D341Med (cell line): ENCODE measurements around the gene GALNT17.
"Not testable (repeated sequence)": the region's sequence is repeated elsewhere in the genome, so short reads cannot be mapped to it uniquely, and the experiment has no call there.

Source experiments
- DNase-seq: peaks from one replicate; pipeline ENCODE4 v3.0.0; 2012; ENCODE audit warnings: low spot score

Gene GALNT17

GRCh38 chr7:71566376-71566775, 434.4 kb downstream of the GALNT17 start:
- DNase-seq, result no peak

GRCh38 chr7:71566991-71567390, 435.0 kb downstream of the GALNT17 start:
- DNase-seq, result no peak

DNA sequence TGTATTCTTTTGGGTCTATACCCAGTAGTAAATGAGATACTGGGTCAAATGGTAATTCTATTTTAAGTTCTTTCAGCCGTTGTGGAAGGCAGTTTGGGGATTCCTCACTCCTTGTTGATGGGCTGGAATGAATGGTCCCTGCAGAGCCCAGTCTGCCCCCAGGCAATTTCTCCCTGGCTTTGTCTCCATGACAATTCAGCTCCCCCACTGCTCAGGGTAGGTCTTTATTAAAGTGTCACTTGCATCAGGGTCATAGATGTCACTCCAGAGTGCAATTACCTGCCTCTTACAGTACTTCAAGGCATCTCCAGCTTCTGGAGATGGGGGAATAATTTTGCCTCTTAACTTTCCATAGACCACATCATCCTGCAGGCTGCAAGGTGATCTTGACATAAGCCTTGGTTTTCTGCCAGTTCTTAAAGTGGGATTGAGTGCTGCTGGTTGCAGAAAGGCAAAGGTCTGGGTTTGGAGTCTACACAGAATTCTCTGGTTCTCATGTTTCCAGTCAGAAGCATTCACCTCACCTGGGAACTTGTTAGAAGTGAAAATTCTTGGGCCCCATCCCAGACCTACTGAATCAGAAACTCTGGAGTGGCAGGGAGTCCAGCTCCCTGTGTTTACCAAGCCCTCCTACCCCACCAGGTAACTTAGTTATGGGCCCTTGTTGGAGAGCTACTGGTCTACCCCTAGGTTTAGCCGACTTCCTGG, 442.4 kb downstream of the GALNT17 start:
- DNase-seq, result no peak

DNA sequence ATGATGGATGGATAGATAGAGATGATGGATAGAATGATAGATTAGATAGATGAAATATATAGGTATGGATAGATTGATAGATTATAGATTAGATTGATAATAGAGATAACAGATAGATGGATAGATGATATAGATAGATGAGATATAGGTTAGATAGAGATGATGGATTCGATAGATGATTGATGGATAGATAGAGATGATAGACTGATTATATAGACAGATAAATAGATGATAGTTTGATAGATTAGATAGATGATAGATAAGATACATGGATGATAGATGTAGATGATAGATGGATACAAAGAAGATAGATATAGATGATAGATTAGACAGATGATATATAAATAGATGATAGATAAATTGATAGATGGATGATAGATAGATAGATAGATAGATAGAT, 448.1 kb downstream of the GALNT17 start:
- DNase-seq, result no peak

DNA sequence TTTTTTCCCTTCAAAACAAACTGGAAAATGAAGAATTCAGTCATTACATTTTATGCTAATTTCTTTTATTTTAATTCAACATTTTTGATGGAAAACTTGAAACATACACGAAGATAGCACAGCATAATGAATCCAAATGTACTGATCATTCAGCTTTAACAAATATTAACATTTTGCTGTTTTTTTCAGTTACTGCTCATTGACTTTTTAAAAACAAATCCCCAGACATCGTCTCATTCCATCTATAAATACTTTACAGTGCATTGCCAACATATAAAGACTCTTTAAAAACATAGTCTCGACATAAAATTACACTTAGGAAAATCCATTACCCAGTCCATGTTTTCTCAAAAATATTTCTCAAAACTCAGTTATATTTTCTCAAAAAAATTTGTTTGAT, 452.3 kb downstream of the GALNT17 start:
- DNase-seq, result no peak

- no peak for DNase-seq
Observed at GRCh38 chr7:71591876-71592275, 459.9 kb downstream of the GALNT17 start.

- not testable (repeated sequence) for DNase-seq
Observed at GRCh38 chr7:71592388-71592787, 460.4 kb downstream of the GALNT17 start.

GRCh38 chr7:71594736-71595135, 462.8 kb downstream of the GALNT17 start:
- no peak for DNase-seq

DNA sequence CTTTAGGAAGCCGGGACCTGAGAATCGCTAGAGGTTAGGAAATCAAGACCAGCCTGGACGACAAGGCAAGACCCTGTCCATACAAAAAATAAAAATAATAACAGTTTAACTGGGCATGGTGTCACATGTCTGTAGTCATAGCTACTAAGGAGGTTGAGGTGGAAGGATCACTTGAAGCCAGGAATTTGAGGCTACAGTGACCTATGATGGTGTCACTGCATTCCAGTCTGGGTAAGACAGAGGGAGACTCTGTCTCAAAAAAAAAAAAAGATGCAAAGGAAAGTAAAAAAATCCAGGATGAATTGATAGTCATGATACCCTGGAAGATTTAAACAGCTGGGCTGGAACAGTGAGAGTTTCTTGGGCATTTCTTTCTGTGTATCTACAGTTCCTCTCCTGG, 463.2 kb downstream of the GALNT17 start:
- DNase-seq, result no peak

GRCh38 chr7:71598553-71598952, 466.6 kb downstream of the GALNT17 start:
- no peak for DNase-seq

GRCh38 chr7:71601851-71602250, 469.9 kb downstream of the GALNT17 start:
- no peak for DNase-seq

DNA sequence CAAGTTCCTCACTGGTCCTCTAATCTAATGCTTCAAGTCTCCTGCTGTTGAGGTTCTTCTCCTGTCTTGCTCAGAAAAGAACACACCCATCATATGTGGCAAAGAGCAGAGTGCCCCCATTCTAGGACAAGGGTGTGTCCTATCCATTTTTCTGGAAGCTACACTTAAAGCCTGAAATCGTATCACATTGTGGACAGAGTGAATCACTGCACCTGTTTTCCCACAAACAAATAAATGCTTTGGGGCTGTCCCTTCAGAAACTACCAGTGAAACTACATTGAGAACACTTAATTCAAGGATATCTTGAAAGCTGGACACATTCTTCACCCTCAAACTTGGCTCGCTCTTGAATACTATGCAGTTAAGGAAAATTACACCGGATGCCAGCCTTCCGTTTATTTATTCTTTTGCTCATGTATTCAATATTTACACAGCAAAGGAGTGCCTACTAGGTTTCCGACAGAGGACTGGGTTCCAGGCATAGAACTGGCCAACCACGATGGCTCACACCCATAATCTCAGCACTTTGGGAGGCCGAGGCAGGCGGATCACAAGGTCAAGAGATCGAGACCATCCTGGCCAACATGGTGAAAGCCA, 473.0 kb downstream of the GALNT17 start:
- DNase-seq, result no peak

- no peak for DNase-seq
Observed at GRCh38 chr7:71611986-71612385, 480.0 kb downstream of the GALNT17 start.

DNA sequence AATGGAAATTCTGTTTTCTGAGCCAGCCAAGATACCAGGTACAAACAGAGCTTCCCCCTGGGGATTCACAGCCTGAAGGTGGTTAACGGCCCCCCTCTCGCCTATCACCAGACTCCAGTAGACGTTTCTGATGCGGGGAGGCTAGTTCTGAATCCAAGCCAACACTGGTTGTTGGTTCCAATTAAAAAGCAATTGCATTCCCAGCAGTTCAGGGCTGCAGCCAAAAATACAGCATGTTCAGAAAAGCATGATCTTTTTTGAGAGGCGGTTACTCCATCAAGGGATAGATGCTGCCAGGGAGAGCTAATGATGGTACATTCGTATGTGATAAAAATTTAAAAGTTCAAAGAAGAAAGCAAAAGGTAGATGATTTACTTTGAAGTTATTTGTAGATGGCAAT, 481.0 kb downstream of the GALNT17 start:
- DNase-seq, result no peak

DNA sequence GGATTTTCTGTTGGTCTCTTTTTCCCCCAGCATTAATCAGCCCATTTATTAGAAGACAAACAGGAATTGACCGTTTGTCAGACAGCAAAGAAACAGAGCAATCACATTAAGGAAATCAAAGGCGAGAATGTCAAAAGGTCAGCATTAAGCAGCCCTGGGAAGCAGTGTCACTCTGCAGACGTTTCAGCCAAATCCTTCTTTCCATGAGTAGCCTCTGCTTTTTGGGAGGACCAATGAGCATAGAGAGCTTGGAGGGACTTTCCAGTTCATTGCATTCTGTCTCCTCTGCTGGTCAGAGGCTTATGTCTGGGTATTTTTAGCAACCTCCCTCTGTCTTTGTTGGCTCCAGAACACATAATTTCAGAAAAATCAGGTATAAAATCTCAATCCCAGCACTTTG, 481.4 kb downstream of the GALNT17 start:
- DNase-seq, result no peak

- no peak for DNase-seq
Observed at GRCh38 chr7:71615017-71615416, 483.1 kb downstream of the GALNT17 start.

DNA sequence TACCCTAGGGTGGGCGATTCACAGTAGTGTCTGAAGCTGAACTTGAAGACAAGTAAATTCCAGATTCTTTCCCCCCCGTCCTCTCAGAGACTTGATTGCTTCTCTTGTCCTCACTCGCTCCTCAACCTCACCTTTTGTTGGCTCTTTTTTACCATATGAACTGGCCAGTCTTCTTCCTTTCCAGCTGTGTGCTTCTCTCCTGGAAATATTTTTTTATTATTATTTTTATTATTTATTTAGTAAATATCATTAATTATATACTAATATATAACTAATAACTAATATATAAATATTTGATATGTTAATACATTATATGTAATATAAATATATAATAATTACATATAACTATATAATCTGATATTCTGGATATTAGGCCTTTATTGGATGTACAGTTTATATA, 484.3 kb downstream of the GALNT17 start:
- DNase-seq, result no peak

DNA sequence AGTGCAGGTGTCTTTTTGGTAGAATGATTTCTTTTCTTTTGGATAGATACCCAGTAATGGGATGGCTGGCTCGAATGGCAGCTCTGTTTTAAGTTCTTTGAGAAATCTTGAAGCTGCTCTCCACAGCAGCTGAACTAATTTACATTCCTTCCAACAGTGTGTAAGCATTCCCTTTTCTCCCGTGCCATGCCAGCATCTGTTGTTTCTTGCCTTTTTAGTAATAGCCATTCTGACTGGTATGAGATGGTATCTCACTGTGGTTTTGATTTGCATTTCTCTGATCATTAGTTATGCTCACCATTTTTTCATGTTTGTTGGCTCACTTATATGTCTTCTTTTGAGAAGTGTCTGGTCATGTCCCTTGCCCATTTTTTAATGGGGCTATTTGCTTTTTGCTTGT, 486.3 kb downstream of the GALNT17 start:
- no peak for DNase-seq

- DNase-seq, result peak; percentile 59
Observed at GRCh38 chr7:71625545-71625944, 493.6 kb downstream of the GALNT17 start.

- no peak for DNase-seq
Observed at GRCh38 chr7:71626206-71626605, 494.3 kb downstream of the GALNT17 start.

GRCh38 chr7:71627651-71628050, 495.7 kb downstream of the GALNT17 start:
- DNase-seq, result no peak

- DNase-seq, result no peak
Observed at GRCh38 chr7:71630516-71630915, 498.6 kb downstream of the GALNT17 start.

DNA sequence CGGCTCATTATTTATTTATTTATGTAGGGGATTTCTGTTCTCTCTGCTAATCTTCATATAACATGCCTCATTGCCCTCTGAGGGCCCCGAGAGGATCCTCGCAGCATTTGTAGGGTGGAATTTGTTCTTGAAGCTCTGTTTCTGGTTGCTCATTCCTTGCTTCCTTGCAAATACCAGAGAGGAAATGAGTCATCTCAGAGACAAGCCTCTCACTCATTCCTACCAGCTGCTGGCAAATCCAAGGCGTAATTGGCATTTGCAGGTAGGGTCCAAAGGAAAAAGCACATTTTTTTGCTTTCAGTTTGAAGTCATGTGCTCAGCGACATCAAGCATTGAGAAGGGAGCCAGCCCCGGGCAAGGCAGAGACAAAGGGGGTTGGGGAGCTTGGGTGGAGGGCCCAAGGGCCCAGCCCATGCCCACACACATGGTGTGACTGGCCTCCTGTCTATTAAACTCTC, 501.6 kb downstream of the GALNT17 start:
- DNase-seq, result no peak

DNA sequence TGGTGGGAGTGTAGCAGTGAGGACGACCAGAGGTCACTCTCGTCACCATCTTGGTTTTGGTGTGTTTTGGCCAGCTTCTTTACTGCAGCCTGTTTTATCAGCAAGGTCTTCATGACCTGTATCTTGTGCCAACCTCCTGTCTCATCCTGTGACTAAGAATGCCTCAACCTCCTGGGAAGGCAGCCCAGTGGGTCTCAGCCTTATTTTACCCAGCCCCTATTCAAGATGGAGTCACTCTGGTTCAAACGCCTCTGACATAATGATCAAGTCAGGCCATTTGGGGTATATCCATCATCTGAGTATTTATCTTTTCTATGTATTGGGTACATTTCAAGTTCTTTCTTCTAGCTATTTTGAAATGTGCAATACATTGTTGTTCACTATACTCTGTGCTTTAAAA, 503.9 kb downstream of the GALNT17 start:
- not testable (repeated sequence) for DNase-seq
